Trophoblast cell (in vitro differentiated cells and primary cell): ENCODE measurements around the gene ID1. TPM values are rescaled to one million over a fixed set of nuclear protein-coding genes. Genes with fewer than 3 reads are reported as not detected.

Source experiments
- DNase-seq, 2 donors: peaks; one replicate each; pipeline ENCODE4 v3.0.0-alpha.2; 2016
- H2AFZ ChIP-seq: 2 replicates; pipeline ENCODE4 v1.6.1; 2013; ENCODE audit warnings: low read length, moderate library complexity, mild to moderate bottlenecking; ENCODE audit not compliant: insufficient read depth, poor library complexity
- H2AK5ac ChIP-seq: 2 replicates; pipeline ENCODE4 v1.6.1; 2013; ENCODE audit warnings: mild to moderate bottlenecking, low read length
- H2BK120ac ChIP-seq: 2 replicates; pipeline ENCODE4 v1.6.1; 2013; ENCODE audit warnings: low read length, mild to moderate bottlenecking, moderate library complexity; ENCODE audit not compliant: insufficient read depth, poor library complexity
- H2BK12ac ChIP-seq: 2 replicates; pipeline ENCODE4 v1.6.1; 2013; ENCODE audit warnings: mild to moderate bottlenecking, low read length, moderate library complexity
- H2BK5ac ChIP-seq: 2 replicates; pipeline ENCODE4 v1.6.1; 2013; ENCODE audit warnings: low read length, low read depth, moderate library complexity, mild to moderate bottlenecking; ENCODE audit not compliant: poor library complexity
- H3K14ac ChIP-seq: 2 replicates; pipeline ENCODE4 v1.6.1; 2013; ENCODE audit warnings: mild to moderate bottlenecking, low read length
- H3K18ac ChIP-seq: 2 replicates; pipeline ENCODE4 v1.6.1; 2013; ENCODE audit warnings: mild to moderate bottlenecking, low read length
- H3K23ac ChIP-seq: 2 replicates; pipeline ENCODE4 v1.6.1; 2013; ENCODE audit warnings: low read length
- H3K27ac ChIP-seq: 2 replicates; pipeline ENCODE4 v1.5.1; 2013; ENCODE audit warnings: low read depth, mild to moderate bottlenecking, inconsistent platforms, low read length, moderate library complexity
- H3K27me3 ChIP-seq: 2 replicates; pipeline ENCODE4 v1.6.1; 2013; ENCODE audit warnings: inconsistent platforms, mild to moderate bottlenecking, low read length, moderate library complexity; ENCODE audit not compliant: insufficient read depth
- H3K36me3 ChIP-seq, 2 experiments: 1 replicate in 1 of 2; 2 replicates in 1 of 2; pipeline ENCODE4 v1.6.1; 2013; ENCODE audit warnings: low read length in 2 of 2, mild to moderate bottlenecking in 2 of 2, moderate library complexity in 1 of 2; ENCODE audit not compliant: insufficient read depth in 2 of 2, control insufficient read depth in 1 of 2
- H3K4ac ChIP-seq: 2 replicates; pipeline ENCODE4 v1.6.1; 2013; ENCODE audit warnings: low read depth, mild to moderate bottlenecking, low read length, moderate library complexity
- H3K4me1 ChIP-seq, 2 experiments: 1 replicate in 1 of 2; 2 replicates in 1 of 2; pipeline ENCODE4 v1.6.1; 2013; ENCODE audit warnings: low read length in 2 of 2, mild to moderate bottlenecking in 2 of 2, moderate library complexity in 1 of 2; ENCODE audit not compliant: insufficient read depth in 2 of 2, control insufficient read depth in 1 of 2
- H3K4me2 ChIP-seq: 2 replicates; pipeline ENCODE4 v1.6.1; 2013; ENCODE audit warnings: inconsistent platforms, mild to moderate bottlenecking, low read length, moderate library complexity
- H3K4me3 ChIP-seq: 2 replicates; pipeline ENCODE4 v1.5.1; 2013; ENCODE audit warnings: mild to moderate bottlenecking, low read depth, low read length, inconsistent platforms
- H3K79me1 ChIP-seq: one replicate; pipeline ENCODE4 v1.6.1; 2013; ENCODE audit warnings: low read length
- H3K79me2 ChIP-seq: 2 replicates; pipeline ENCODE4 v1.6.1; 2013; ENCODE audit warnings: low read length, mild to moderate bottlenecking; ENCODE audit not compliant: control insufficient read depth, insufficient read depth, poor library complexity
- H3K9ac ChIP-seq: 2 replicates; pipeline ENCODE4 v1.6.1; 2013; ENCODE audit warnings: mild to moderate bottlenecking, low read length
- H3K9me3 ChIP-seq: 2 replicates; pipeline ENCODE4 v1.6.1; 2013; ENCODE audit warnings: low read depth, mild to moderate bottlenecking, control low read depth, inconsistent platforms, low read length; ENCODE audit not compliant: insufficient read depth
- H4K12ac ChIP-seq: 2 replicates; pipeline ENCODE4 v1.6.1; 2013; ENCODE audit warnings: low read depth, mild to moderate bottlenecking, low read length, moderate library complexity
- H4K8ac ChIP-seq: 2 replicates; pipeline ENCODE4 v1.6.1; 2013; ENCODE audit warnings: low read depth, mild to moderate bottlenecking, low read length, moderate library complexity
- H4K91ac ChIP-seq: one replicate; pipeline ENCODE4 v1.6.1; 2013; ENCODE audit warnings: low read depth, mild to moderate bottlenecking, low read length, moderate library complexity
- WGBS: extraction: QIAGEN DNeasy Blood & Tissue Kit; methylation state at CpG from one replicate; pipeline ENCODE4 v1.1.7; 2013; ENCODE audit warnings: missing lambda C conversion rate; ENCODE audit not compliant: insufficient read length, insufficient coverage; ENCODE audit errors: extremely low coverage; 5-methylcytosine and 5-hydroxymethylcytosine counted together
- polyA plus RNA-seq: library from polyadenylated mRNA; stranded (reverse); fragments of 200-250 nt; gene quantifications from 2 replicates; pipeline ENCODE4 v1.2.3, GENCODE V29; 2013

The ID1 gene, protein sequence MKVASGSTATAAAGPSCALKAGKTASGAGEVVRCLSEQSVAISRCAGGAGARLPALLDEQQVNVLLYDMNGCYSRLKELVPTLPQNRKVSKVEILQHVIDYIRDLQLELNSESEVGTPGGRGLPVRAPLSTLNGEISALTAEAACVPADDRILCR
- 992 and 1,052 TPM in 2 replicates for polyA plus RNA-seq

DNA sequence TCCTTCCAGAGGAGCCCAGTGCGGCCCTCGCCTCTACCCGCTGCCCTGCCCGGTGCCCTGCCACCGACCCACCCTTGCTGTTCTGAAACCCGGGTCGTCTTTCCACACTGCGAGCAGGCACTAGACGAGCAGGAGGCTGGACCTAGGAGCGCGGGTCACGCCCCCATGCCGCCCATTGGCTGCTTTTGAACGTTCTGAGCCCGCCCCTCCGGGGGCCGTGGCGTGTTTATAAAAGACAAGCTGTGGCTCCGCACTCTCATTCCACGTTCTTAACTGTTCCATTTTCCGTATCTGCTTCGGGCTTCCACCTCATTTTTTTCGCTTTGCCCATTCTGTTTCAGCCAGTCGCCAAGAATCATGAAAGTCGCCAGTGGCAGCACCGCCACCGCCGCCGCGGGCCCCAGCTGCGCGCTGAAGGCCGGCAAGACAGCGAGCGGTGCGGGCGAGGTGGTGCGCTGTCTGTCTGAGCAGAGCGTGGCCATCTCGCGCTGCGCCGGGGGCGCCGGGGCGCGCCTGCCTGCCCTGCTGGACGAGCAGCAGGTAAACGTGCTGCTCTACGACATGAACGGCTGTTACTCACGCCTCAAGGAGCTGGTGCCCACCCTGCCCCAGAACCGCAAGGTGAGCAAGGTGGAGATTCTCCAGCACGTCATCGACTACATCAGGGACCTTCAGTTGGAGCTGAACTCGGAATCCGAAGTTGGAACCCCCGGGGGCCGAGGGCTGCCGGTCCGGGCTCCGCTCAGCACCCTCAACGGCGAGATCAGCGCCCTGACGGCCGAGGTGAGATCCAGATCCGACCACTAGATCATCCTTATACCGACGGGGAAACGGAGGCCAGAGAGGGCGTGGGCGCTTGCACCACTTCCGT, at the start of gene ID1:
Gene ID1 (plus strand): TSS at position 259 of the 871 bp plus-strand sequence. CDS start 99 bp downstream, at position 358.
- Histone ChIP-seq H2AFZ (peak within 1 kb of the TSS; percentile 2), H3K79me1 (peaks cover 71% of the 10 kb centered on the region), H3K9me3 (no peaks in the 10 kb centered on the region), H4K8ac (peak within 1 kb of the TSS; percentile 84), H3K9ac (peak within 1 kb of the TSS; percentile 99), H2BK5ac (peak within 1 kb of the TSS; percentile 97), H3K18ac (peak within 1 kb of the TSS; percentile 81), H3K4me1 (peaks cover 13 to 25% of the 10 kb centered on the region in 2 experiments), H4K12ac (peak within 1 kb of the TSS; percentile 83), H3K4me2 (peak within 1 kb of the TSS; percentile 90), H3K4ac (peak within 1 kb of the TSS; percentile 66), H2BK120ac (peak within 1 kb of the TSS; percentile 87), H3K79me2 (peaks cover 33% of the 10 kb centered on the region), H2BK12ac (peak within 1 kb of the TSS; percentile 17), H3K27me3 (no peaks in the 10 kb centered on the region), H3K14ac (peak within 1 kb of the TSS; percentile 81), H3K23ac (no peak within 1 kb of the TSS), H3K4me3 (peak within 1 kb of the TSS; percentile 91), H2AK5ac (peak within 1 kb of the TSS; percentile 6), H3K36me3 (peaks cover 16 to 18% of the 10 kb centered on the region in 2 experiments), H4K91ac (peak within 1 kb of the TSS; percentile 98), H3K27ac (peak within 1 kb of the TSS; percentile 100)
- no CpG with 5 or more reads among the region's 74 CpGs for WGBS
- DNase-seq = peak; percentile 95 to 97

DNA sequence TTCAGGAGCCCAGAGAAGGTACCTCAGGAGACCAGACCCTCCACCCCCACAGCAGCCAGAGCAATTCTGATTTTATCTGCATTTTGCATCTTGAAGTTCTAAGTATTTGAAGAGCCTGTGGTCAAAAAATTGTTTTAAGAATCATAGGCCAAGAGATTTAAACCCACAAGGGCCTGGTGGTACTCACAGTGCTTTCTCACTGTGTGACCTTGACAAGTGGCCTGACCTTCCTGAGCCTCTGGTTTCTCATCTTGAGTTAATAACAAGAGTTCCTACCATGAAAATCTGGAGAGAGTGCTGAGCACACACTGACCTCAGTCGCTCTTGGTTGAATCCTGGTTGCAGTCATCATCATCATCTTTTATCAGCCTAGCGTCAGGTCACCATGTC, 45.4 kb upstream of the ID1 start:
- no peaks in the 10 kb centered on the region for H3K9me3 ChIP-seq
- H3K36me3 ChIP-seq = peaks cover 52 to 54% of the 10 kb centered on the region in 2 experiments
- H3K9ac ChIP-seq = no peak overlapping the region
- no peak for DNase-seq
- H3K4me2 ChIP-seq = no peak overlapping the region
- H2AFZ ChIP-seq = no peak overlapping the region
- peak overlapping the region; percentile 67 for H2BK120ac ChIP-seq
- H3K18ac ChIP-seq = peak overlapping the region; percentile 71
- H3K4me3 ChIP-seq = no peak overlapping the region
- H2AK5ac ChIP-seq = peak overlapping the region; percentile 87
- H3K27ac ChIP-seq = peak overlapping the region; percentile 48
- H3K79me1 ChIP-seq = peaks cover 28% of the 10 kb centered on the region
- no peaks in the 10 kb centered on the region for H3K27me3 ChIP-seq
- peak overlapping the region; percentile 66 for H2BK12ac ChIP-seq
- peak overlapping the region; percentile 47 for H4K8ac ChIP-seq
- peak overlapping the region; percentile 38 for H3K4ac ChIP-seq
- peak overlapping the region; percentile 81 for H4K91ac ChIP-seq
- H3K79me2 ChIP-seq = no peaks in the 10 kb centered on the region
- H3K4me1 ChIP-seq = peaks cover 23 to 28% of the 10 kb centered on the region in 2 experiments
- no peak overlapping the region for H3K23ac ChIP-seq
- peak overlapping the region; percentile 45 for H4K12ac ChIP-seq
- H3K14ac ChIP-seq = peak overlapping the region; percentile 8
- peak overlapping the region; percentile 59 for H2BK5ac ChIP-seq
- no CpG with 5 or more reads among the region's 2 CpGs for WGBS

- no CpG with 5 or more reads among the region's 6 CpGs for WGBS
- no peak overlapping the region for H3K9ac ChIP-seq
- peak overlapping the region; percentile 60 for H2BK5ac ChIP-seq
- peak; percentile 81 to 97 for DNase-seq
- H3K79me1 ChIP-seq = peaks cover 28% of the 10 kb centered on the region
- peak overlapping the region; percentile 62 for H3K18ac ChIP-seq
- peak overlapping the region; percentile 48 for H3K27ac ChIP-seq
- no peak overlapping the region for H3K4me3 ChIP-seq
- H3K79me2 ChIP-seq = no peaks in the 10 kb centered on the region
- H2AK5ac ChIP-seq = no peak overlapping the region
- no peaks in the 10 kb centered on the region for H3K9me3 ChIP-seq
- H3K4me2 ChIP-seq = no peak overlapping the region
- no peaks in the 10 kb centered on the region for H3K27me3 ChIP-seq
- peak overlapping the region; percentile 8 for H3K14ac ChIP-seq
- H4K8ac ChIP-seq = peak overlapping the region; percentile 15
- peak overlapping the region; percentile 37 for H2BK12ac ChIP-seq
- peaks cover 23 to 28% of the 10 kb centered on the region in 2 experiments for H3K4me1 ChIP-seq
- H2AFZ ChIP-seq = no peak overlapping the region
- peaks cover 47 to 48% of the 10 kb centered on the region in 2 experiments for H3K36me3 ChIP-seq
- H2BK120ac ChIP-seq = peak overlapping the region; percentile 15
- peak overlapping the region; percentile 56 for H4K91ac ChIP-seq
- H3K4ac ChIP-seq = no peak overlapping the region
- no peak overlapping the region for H4K12ac ChIP-seq
- H3K23ac ChIP-seq = no peak overlapping the region
Observed at GRCh38 chr20:31560094-31560745, 44.9 kb upstream of the ID1 start.
